Natural killer cell (primary cell): Measurements from ENCODE around the gene MSGN1. TPM values are rescaled to one million over a fixed set of nuclear protein-coding genes. Genes with fewer than 3 reads are reported as not detected.

ENCODE experiments used
- ATAC-seq, 3 donors: fragments of 150-1000 bp in 2 of 3; fragments of 200-7000 bp in 1 of 3; cut with Tn5 transposase; 1 replicate in 1 of 3; 2 replicates in 2 of 3; pipeline ENCODE4 v1.10.0; 2021; ENCODE audit warnings: mild to moderate bottlenecking in 2 of 3, moderate library complexity in 2 of 3
- DNase-seq, 2 donors: peaks; one replicate each; pipeline versions ENCODE4 v3.0.0 to v3.0.0-alpha.2; 2013 to 2021; ENCODE audit warnings: mixed read lengths in 1 of 2
- H3K27ac ChIP-seq: one replicate; pipeline ENCODE4 v1.5.1; 2013; ENCODE audit warnings: mild to moderate bottlenecking, low read length
- H3K27me3 ChIP-seq: one replicate; pipeline ENCODE4 v1.6.1; 2013; ENCODE audit warnings: low read length; ENCODE audit not compliant: control insufficient read depth, insufficient read depth
- H3K36me3 ChIP-seq: one replicate; pipeline ENCODE4 v1.6.1; 2013; ENCODE audit warnings: low read length; ENCODE audit not compliant: control insufficient read depth, insufficient read depth
- H3K4me1 ChIP-seq: one replicate; pipeline ENCODE4 v1.6.1; 2013; ENCODE audit warnings: low read length; ENCODE audit not compliant: control insufficient read depth, insufficient read depth
- H3K4me3 ChIP-seq: one replicate; pipeline ENCODE4 v1.5.1; 2013; ENCODE audit warnings: low read length
- H3K9me3 ChIP-seq: one replicate; pipeline ENCODE4 v1.6.1; 2013; ENCODE audit warnings: low read length; ENCODE audit not compliant: control insufficient read depth, insufficient read depth
- H3K27ac Mint-ChIP-seq, 2 donors: one replicate each; pipeline ENCODE4 v1.8.0; 2022; ENCODE audit warnings: mild to moderate bottlenecking in 2 of 2, mixed read lengths in 2 of 2, moderate library complexity in 1 of 2
- H3K27me3 Mint-ChIP-seq, 2 donors: one replicate each; pipeline ENCODE4 v1.8.0; 2022; ENCODE audit warnings: low read depth in 2 of 2, mixed read lengths in 2 of 2
- H3K36me3 Mint-ChIP-seq: one replicate; pipeline ENCODE4 v1.8.0; 2022; ENCODE audit warnings: mixed read lengths
- H3K4me1 Mint-ChIP-seq, 2 donors: one replicate each; pipeline ENCODE4 v1.8.0; 2022; ENCODE audit warnings: mixed read lengths in 2 of 2
- H3K4me3 Mint-ChIP-seq: one replicate; pipeline ENCODE4 v1.8.0; 2022; ENCODE audit warnings: mild to moderate bottlenecking, moderate library complexity, mixed read lengths
- H3K9me3 Mint-ChIP-seq, 2 donors: one replicate each; pipeline ENCODE4 v1.8.0; 2022; ENCODE audit warnings: mixed read lengths in 2 of 2
- WGBS: methylation state at CpG from one replicate; pipeline ENCODE4 v1.1.7; 2013; ENCODE audit warnings: missing lambda C conversion rate; ENCODE audit not compliant: insufficient coverage; 5-methylcytosine and 5-hydroxymethylcytosine counted together
- intact Hi-C: fragments of 100-400 bp; cut with micrococcal nuclease; formaldehyde crosslinking; loops from one replicate; pipeline ENCODE4 v1.14.2; 2022
- total RNA-seq, 4 donors: library from RNA; stranded (reverse); fragments of 120-200 nt in 1 of 4; gene quantifications; one replicate each; pipeline versions ENCODE4 v1.2.3 to v1.2.4, GENCODE V29; 2013 to 2022
- TF ChIP-seq, protein P1 (sequence below): fragments of 200-600 bp; IDR thresholded peaks from one replicate; pipeline ENCODE4 v1.8.0; 2022; ENCODE audit warnings: antibody characterized with exemption

Gene MSGN1
- total RNA-seq, 3 donors from 2014 or later (not counting 1 experiment from before 2014, with no cell fraction given), result not detected

DNA sequence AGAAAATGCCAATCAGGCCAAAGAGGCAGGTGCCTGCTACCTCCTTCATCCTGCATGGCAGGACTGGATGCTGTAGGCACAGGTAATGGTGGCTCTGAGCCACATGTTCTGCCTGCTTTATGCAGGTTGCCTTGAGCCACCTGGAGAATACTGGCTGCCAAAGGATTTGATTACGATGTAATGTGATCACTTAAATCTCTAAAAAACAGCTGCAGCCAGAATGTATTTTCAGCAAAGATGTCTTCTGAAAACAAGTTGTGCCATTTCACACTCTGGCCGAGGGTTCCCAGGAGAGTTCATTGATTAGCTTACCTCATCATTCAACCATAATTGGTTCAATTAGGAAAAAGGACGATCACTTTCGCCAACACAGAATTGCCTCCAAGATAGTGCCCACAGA lies 17.9 kb upstream of the MSGN1 start:
- Histone ChIP-seq H3K27ac (no peak overlapping the region), H3K4me3 (no peak overlapping the region), H3K36me3 (no peaks in the 10 kb centered on the region), H3K27me3 (no peaks in the 10 kb centered on the region), H3K4me1 (no peaks in the 10 kb centered on the region), H3K9me3 (no peaks in the 10 kb centered on the region)
- no peaks in the 10 kb centered on the region for H3K9me3 Mint-ChIP-seq
- WGBS, result 93% methylated on average over 4 of the region's 4 CpGs
- H3K36me3 Mint-ChIP-seq, result no peaks in the 10 kb centered on the region
- H3K27ac Mint-ChIP-seq, result no peak overlapping the region
- no peak for ATAC-seq
- H3K4me3 Mint-ChIP-seq, result no peak overlapping the region
- DNase-seq, result no peak
- TF ChIP-seq, protein P1, sequence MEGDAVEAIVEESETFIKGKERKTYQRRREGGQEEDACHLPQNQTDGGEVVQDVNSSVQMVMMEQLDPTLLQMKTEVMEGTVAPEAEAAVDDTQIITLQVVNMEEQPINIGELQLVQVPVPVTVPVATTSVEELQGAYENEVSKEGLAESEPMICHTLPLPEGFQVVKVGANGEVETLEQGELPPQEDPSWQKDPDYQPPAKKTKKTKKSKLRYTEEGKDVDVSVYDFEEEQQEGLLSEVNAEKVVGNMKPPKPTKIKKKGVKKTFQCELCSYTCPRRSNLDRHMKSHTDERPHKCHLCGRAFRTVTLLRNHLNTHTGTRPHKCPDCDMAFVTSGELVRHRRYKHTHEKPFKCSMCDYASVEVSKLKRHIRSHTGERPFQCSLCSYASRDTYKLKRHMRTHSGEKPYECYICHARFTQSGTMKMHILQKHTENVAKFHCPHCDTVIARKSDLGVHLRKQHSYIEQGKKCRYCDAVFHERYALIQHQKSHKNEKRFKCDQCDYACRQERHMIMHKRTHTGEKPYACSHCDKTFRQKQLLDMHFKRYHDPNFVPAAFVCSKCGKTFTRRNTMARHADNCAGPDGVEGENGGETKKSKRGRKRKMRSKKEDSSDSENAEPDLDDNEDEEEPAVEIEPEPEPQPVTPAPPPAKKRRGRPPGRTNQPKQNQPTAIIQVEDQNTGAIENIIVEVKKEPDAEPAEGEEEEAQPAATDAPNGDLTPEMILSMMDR, result no peak
- peaks cover 18 to 27% of the 10 kb centered on the region in 2 donors for H3K27me3 Mint-ChIP-seq
- no peaks in the 10 kb centered on the region for H3K4me1 Mint-ChIP-seq
- intact Hi-C loops, result no loop called here

DNA sequence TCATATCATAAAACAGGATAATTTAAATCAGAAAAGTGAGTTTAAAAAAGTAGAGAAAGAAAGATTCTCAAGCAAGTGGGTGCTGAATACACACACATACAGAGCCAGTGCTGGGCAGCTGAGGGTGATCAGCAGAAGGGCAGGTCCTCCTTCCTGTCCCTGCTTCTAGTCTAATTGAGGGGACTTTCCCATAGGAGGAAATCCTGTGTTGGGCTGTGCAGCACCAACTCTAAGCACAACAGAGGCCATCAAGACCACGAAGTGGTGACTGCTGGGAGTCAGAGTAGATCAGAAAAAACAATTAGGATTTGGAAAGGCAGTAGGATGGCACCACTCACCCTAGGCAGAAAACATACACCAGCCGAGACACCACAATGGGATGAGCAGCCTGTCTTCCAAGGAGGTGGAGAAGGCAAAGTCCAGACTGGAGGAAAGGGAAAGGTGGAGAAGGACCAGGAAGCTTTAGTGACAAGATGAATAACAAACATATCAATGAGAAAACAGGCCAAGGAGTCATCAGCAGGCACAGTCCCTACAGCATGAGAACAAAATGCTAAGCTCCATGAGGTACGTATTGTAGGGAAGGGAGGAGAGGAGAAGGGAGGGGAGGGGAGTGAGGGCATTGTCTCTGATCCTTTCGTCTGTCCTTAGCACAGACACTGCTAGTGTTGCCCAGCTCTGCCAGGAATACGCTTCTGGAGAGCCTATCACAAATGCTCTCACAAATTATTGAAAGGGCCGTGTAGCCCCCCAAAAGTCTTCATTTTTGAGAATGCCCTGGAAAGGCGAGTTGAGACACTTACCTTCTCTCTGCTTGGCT lies 16.7 kb upstream of the MSGN1 start:
- Histone ChIP-seq H3K9me3 (no peaks in the 10 kb centered on the region), H3K27ac (no peak overlapping the region), H3K36me3 (no peaks in the 10 kb centered on the region), H3K4me3 (no peak overlapping the region), H3K4me1 (no peaks in the 10 kb centered on the region), H3K27me3 (no peaks in the 10 kb centered on the region)
- no peak for DNase-seq
- WGBS, result 76% methylated on average over 5 of the region's 7 CpGs
- no peak overlapping the region for H3K4me3 Mint-ChIP-seq
- H3K9me3 Mint-ChIP-seq, result no peaks in the 10 kb centered on the region
- no peak overlapping the region for H3K27ac Mint-ChIP-seq
- ATAC-seq, result no peak
- intact Hi-C loops, result no loop called here
- H3K4me1 Mint-ChIP-seq, result no peaks in the 10 kb centered on the region
- peaks cover 16 to 20% of the 10 kb centered on the region in 2 donors for H3K27me3 Mint-ChIP-seq
- TF ChIP-seq, protein P1, result no peak
- H3K36me3 Mint-ChIP-seq, result no peaks in the 10 kb centered on the region

DNA sequence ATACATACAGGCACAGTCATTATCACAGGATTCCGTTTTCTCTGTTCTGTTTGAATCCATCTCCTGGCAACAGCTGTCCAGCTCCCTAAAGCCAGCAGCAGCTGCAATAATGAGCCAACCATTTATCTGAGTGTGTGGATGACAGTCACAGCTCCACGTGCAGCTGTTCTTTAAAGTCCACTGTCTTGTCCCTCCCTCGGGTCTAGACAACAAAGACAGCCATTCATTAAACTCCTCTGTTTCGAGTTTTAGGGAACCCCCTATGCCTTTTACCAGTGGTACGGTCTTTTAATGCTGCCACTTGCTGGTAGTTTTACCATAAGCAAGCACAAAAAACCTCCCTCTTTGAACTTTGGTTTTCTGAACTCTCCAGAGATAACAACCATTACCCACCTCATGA lies 16.0 kb upstream of the MSGN1 start:
- Histone ChIP-seq H3K4me1 (no peaks in the 10 kb centered on the region), H3K9me3 (no peaks in the 10 kb centered on the region), H3K27me3 (no peaks in the 10 kb centered on the region), H3K36me3 (no peaks in the 10 kb centered on the region), H3K27ac (no peak overlapping the region), H3K4me3 (no peak overlapping the region)
- DNase-seq (no peak), ATAC-seq (no peak)
- no peak overlapping the region for H3K4me3 Mint-ChIP-seq
- peaks cover 10 to 20% of the 10 kb centered on the region in 2 donors for H3K27me3 Mint-ChIP-seq
- TF ChIP-seq, protein P1, result no peak
- no peak overlapping the region for H3K27ac Mint-ChIP-seq
- H3K4me1 Mint-ChIP-seq, result no peaks in the 10 kb centered on the region
- WGBS, result 89% methylated on average over 5 of the region's 5 CpGs
- H3K9me3 Mint-ChIP-seq, result no peaks in the 10 kb centered on the region
- no peaks in the 10 kb centered on the region for H3K36me3 Mint-ChIP-seq
- intact Hi-C loops, result no loop called here
